NT2/D1 (cell line): ENCODE measurements around the gene STAG1.
"Not testable (repeated sequence)": the region's sequence is repeated elsewhere in the genome, so short reads cannot be mapped to it uniquely, and the experiment has no call there.

Experiments used
- DNase-seq: peaks from one replicate; pipeline ENCODE4 v3.0.0-alpha.2; 2011; ENCODE audit warnings: low read depth, low spot score
- H3K27me3 ChIP-seq: 2 replicates; pipeline ENCODE4 v1.6.0; 2011; ENCODE audit warnings: mild to moderate bottlenecking; ENCODE audit not compliant: insufficient read length, insufficient read depth
- H3K36me3 ChIP-seq: 2 replicates; pipeline ENCODE4 v1.6.1; 2011; ENCODE audit warnings: mild to moderate bottlenecking, low read length, mixed read lengths; ENCODE audit not compliant: insufficient read depth, insufficient read length
- H3K4me1 ChIP-seq: 2 replicates; pipeline ENCODE4 v1.5.1; 2011; ENCODE audit not compliant: insufficient read depth, insufficient read length
- H3K4me3 ChIP-seq: 2 replicates; pipeline ENCODE4 v1.5.1; 2011; ENCODE audit warnings: low read depth; ENCODE audit not compliant: insufficient read length
- H3K9ac ChIP-seq: 2 replicates; pipeline ENCODE4 v1.6.0; 2011; ENCODE audit warnings: low read depth; ENCODE audit not compliant: insufficient read length
- H3K9me3 ChIP-seq: 2 replicates; pipeline ENCODE4 v1.5.1; 2011; ENCODE audit warnings: mild to moderate bottlenecking, low read length; ENCODE audit not compliant: insufficient read depth
- SUZ12 ChIP-seq: IDR thresholded peaks from 2 replicates; pipeline ENCODE4 v1.6.1; 2011; ENCODE audit not compliant: insufficient read length, insufficient read depth; ENCODE audit errors: extremely low read depth
- YY1 ChIP-seq: IDR thresholded peaks from 2 replicates; pipeline ENCODE4 v1.6.1; 2011; ENCODE audit not compliant: insufficient read length, insufficient read depth
- ZNF274 ChIP-seq: IDR thresholded peaks from 2 replicates; pipeline ENCODE4 v1.6.1; 2011; ENCODE audit warnings: mild to moderate bottlenecking, low read depth, low read length

The STAG1 gene

GRCh38 chr3:136752422-136753325 is 496 bp upstream of the STAG1 start:
- Histone ChIP-seq H3K4me3 (peak overlapping the region; percentile 77), H3K4me1 (peaks cover 3% of the 10 kb centered on the region), H3K27me3 (no peaks in the 10 kb centered on the region), H3K9me3 (no peaks in the 10 kb centered on the region), H3K9ac (peak overlapping the region; percentile 95), H3K36me3 (no peaks in the 10 kb centered on the region)
- peak; percentile 98 for DNase-seq
- TF ChIP-seq YY1 (peak; percentile 56), ZNF274 (no peak)

- Histone ChIP-seq H3K4me1 (peaks cover 3% of the 10 kb centered on the region), H3K9me3 (no peaks in the 10 kb centered on the region), H3K9ac (peak overlapping the region; percentile 94), H3K36me3 (no peaks in the 10 kb centered on the region), H3K4me3 (peak overlapping the region; percentile 62), H3K27me3 (no peaks in the 10 kb centered on the region)
- TF ChIP-seq ZNF274, result no peak
- peak; percentile 50 for DNase-seq
These were observed 634 bp downstream of the STAG1 start for GRCh38 chr3:136751316-136752171.

GRCh38 chr3:136750897-136751315 is 1.3 kb downstream of the STAG1 start:
- TF ChIP-seq SUZ12, result no peak
- no peak for TF ChIP-seq ZNF274
- no peak for TF ChIP-seq YY1
- H3K36me3 ChIP-seq, result no peaks in the 10 kb centered on the region
- H3K4me3 ChIP-seq, result peak overlapping the region; percentile 62
- H3K9ac ChIP-seq, result peak overlapping the region; percentile 94
- H3K27me3 ChIP-seq, result no peaks in the 10 kb centered on the region
- peaks cover 3% of the 10 kb centered on the region for H3K4me1 ChIP-seq
- no peaks in the 10 kb centered on the region for H3K9me3 ChIP-seq
- no peak for DNase-seq

GRCh38 chr3:136750209-136750896 is 1.8 kb downstream of the STAG1 start:
- peaks cover 3% of the 10 kb centered on the region for H3K4me1 ChIP-seq
- TF ChIP-seq SUZ12 (no peak), ZNF274 (no peak), YY1 (no peak)
- H3K9ac ChIP-seq, result peak overlapping the region; percentile 94
- H3K4me3 ChIP-seq, result peak overlapping the region; percentile 62
- H3K9me3 ChIP-seq, result no peaks in the 10 kb centered on the region
- no peak for DNase-seq
- H3K27me3 ChIP-seq, result no peaks in the 10 kb centered on the region
- H3K36me3 ChIP-seq, result no peaks in the 10 kb centered on the region

- not testable (repeated sequence) for H3K9me3 ChIP-seq, H3K9ac ChIP-seq, H3K4me3 ChIP-seq
These were observed 2.6 kb downstream of the STAG1 start for GRCh38 chr3:136749602-136750001.

GRCh38 chr3:136749091-136749490 is 3.1 kb downstream of the STAG1 start:
- no peaks in the 10 kb centered on the region for H3K9me3 ChIP-seq
- no peak overlapping the region for H3K4me3 ChIP-seq
- H3K9ac ChIP-seq, result no peak overlapping the region
- H3K27me3 ChIP-seq, result no peaks in the 10 kb centered on the region
- peaks cover 3% of the 10 kb centered on the region for H3K4me1 ChIP-seq
- DNase-seq, result no peak
- H3K36me3 ChIP-seq, result no peaks in the 10 kb centered on the region
- TF ChIP-seq SUZ12 (no peak), ZNF274 (no peak), YY1 (no peak)

More at GRCh38 chr3:136749602-136750001, 2.6 kb downstream of the STAG1 start:
- H3K36me3 ChIP-seq, H3K4me1 ChIP-seq, H3K27me3 ChIP-seq, DNase-seq: not testable (repeated sequence)

DNA sequence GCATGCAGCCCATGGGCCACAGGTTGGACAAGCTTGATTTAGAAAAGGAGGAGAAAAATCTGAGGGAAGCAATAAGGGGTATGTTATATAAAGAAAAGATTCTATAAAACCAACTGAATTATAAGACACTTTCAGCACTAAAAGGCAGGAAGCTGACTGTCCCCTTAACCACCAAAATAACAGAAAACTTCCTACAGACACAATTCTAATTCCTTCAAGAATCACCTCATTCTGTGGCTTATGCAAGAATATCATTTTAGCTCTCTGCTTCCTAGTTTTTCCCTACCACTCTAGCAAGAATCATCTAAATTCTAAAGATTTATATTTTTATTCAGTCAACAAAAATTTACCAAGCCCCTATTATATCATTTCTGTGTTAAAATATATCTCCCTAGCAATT is 6.3 kb downstream of the STAG1 start:
- Histone ChIP-seq H3K36me3 (no peaks in the 10 kb centered on the region), H3K4me3 (no peak overlapping the region), H3K9me3 (no peaks in the 10 kb centered on the region), H3K27me3 (no peaks in the 10 kb centered on the region), H3K4me1 (peaks cover 3% of the 10 kb centered on the region), H3K9ac (no peak overlapping the region)
- DNase-seq, result no peak
- TF ChIP-seq ZNF274 (no peak), YY1 (no peak), SUZ12 (no peak)
